ENCODE measurements around the gene TMEM198. TPM values are rescaled to one million over a fixed set of nuclear protein-coding genes. Genes with fewer than 3 reads are reported as not detected.

TMEM198 gene
- total and polyA plus RNA-seq, 9 of the 15 experiments (the other 6 are each of a cell fraction or from before 2014, with no cell fraction given): 0.03 to 3.8 (median 1.0) TPM

DNA sequence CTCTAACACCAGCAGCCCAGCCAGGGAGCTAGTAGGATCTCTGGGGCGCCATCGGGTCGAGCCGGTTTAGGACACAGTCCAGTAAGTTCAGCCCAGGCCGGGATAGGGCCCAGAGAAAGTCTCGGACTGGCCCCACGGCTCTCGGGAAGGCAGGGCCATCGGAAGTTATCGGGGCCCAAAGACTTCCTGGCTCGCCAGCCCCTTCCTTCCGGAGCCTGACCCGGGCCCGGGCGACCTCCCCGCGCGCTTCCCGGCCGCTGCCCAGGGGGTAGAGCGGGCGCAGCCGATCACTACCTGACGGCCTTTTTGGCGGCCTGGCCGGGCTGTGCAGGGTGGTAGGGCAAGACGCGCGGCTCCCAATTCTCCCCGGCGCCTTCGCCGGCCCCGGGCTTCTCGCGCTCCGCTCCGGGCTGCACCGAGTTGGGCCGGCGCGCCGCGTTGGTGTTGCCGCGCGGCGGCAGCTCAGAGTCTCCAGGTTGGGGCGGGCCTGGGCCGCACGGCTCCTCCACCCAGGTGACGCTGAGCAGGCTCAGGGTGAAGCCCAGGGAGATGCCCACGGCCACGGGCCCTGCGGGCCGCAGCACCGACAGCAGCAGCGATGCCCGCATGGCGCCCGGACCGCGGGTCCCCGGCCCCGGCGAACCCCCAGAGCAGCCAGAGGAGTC, 765 bp upstream of the TMEM198 start (continued):
- TF ChIP-seq TCFL5 (CRISPR knock-in tag; conservative IDR thresholded peaks at IDR 0.05) (no peak), SREBF1 (IDR thresholded peaks at IDR 0.05; ENCODE audit: borderline replicate concordance, low read depth, low read length) (no peak), SMC3 (conservative IDR thresholded peaks at IDR 0.05; ENCODE audit: insufficient read depth, low read depth, low read length) (no peak), ZNF121 (CRISPR knock-in tag; conservative IDR thresholded peaks at IDR 0.05) (no peak), POLR2A (conservative IDR thresholded peaks at IDR 0.05) (0 out of 2 replicates have a peak, but pooled peaks have one; percentile 45), HNRNPL (IDR thresholded peaks at IDR 0.05; ENCODE audit: low read depth, low read length) (peak; percentile 40), MCM5 (IDR thresholded peaks at IDR 0.05; ENCODE audit: low read depth) (no peak), CHD1 (IDR thresholded peaks at IDR 0.05; ENCODE audit: low read length) (peak; percentile 72), U2AF1 (optimal IDR thresholded peaks at IDR 0.05; ENCODE audit: low read depth, low read length) (no peak), SUPT5H (IDR thresholded peaks at IDR 0.05) (0 out of 2 replicates have a peak, but pooled peaks have one; percentile 16), RBM34 (IDR thresholded peaks at IDR 0.05; ENCODE audit: borderline replicate concordance, insufficient read depth, low read length) (0 out of 2 replicates have a peak, but pooled peaks have one; percentile 50), PHF8 (IDR thresholded peaks at IDR 0.05; ENCODE audit: borderline replicate concordance, low read length) (peak; percentile 57; the same call in 1 of the 2 replicates)
- TF ChIP-seq, protein P1, sequence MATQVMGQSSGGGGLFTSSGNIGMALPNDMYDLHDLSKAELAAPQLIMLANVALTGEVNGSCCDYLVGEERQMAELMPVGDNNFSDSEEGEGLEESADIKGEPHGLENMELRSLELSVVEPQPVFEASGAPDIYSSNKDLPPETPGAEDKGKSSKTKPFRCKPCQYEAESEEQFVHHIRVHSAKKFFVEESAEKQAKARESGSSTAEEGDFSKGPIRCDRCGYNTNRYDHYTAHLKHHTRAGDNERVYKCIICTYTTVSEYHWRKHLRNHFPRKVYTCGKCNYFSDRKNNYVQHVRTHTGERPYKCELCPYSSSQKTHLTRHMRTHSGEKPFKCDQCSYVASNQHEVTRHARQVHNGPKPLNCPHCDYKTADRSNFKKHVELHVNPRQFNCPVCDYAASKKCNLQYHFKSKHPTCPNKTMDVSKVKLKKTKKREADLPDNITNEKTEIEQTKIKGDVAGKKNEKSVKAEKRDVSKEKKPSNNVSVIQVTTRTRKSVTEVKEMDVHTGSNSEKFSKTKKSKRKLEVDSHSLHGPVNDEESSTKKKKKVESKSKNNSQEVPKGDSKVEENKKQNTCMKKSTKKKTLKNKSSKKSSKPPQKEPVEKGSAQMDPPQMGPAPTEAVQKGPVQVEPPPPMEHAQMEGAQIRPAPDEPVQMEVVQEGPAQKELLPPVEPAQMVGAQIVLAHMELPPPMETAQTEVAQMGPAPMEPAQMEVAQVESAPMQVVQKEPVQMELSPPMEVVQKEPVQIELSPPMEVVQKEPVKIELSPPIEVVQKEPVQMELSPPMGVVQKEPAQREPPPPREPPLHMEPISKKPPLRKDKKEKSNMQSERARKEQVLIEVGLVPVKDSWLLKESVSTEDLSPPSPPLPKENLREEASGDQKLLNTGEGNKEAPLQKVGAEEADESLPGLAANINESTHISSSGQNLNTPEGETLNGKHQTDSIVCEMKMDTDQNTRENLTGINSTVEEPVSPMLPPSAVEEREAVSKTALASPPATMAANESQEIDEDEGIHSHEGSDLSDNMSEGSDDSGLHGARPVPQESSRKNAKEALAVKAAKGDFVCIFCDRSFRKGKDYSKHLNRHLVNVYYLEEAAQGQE (IDR thresholded peaks at IDR 0.05; ENCODE audit: borderline replicate concordance): no peak
- TF ChIP-seq, protein P1 (CRISPR knock-in tag; IDR thresholded peaks at IDR 0.05; ENCODE audit: low read depth): peak; percentile 37; the same call in 1 of the 2 replicates
- TF ChIP-seq, protein P2, sequence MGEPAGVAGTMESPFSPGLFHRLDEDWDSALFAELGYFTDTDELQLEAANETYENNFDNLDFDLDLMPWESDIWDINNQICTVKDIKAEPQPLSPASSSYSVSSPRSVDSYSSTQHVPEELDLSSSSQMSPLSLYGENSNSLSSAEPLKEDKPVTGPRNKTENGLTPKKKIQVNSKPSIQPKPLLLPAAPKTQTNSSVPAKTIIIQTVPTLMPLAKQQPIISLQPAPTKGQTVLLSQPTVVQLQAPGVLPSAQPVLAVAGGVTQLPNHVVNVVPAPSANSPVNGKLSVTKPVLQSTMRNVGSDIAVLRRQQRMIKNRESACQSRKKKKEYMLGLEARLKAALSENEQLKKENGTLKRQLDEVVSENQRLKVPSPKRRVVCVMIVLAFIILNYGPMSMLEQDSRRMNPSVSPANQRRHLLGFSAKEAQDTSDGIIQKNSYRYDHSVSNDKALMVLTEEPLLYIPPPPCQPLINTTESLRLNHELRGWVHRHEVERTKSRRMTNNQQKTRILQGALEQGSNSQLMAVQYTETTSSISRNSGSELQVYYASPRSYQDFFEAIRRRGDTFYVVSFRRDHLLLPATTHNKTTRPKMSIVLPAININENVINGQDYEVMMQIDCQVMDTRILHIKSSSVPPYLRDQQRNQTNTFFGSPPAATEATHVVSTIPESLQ (CRISPR knock-in tag; IDR thresholded peaks at IDR 0.05): 0 out of 2 replicates have a peak, but pooled peaks have one; percentile 74
- TF ChIP-seq, protein P3, sequence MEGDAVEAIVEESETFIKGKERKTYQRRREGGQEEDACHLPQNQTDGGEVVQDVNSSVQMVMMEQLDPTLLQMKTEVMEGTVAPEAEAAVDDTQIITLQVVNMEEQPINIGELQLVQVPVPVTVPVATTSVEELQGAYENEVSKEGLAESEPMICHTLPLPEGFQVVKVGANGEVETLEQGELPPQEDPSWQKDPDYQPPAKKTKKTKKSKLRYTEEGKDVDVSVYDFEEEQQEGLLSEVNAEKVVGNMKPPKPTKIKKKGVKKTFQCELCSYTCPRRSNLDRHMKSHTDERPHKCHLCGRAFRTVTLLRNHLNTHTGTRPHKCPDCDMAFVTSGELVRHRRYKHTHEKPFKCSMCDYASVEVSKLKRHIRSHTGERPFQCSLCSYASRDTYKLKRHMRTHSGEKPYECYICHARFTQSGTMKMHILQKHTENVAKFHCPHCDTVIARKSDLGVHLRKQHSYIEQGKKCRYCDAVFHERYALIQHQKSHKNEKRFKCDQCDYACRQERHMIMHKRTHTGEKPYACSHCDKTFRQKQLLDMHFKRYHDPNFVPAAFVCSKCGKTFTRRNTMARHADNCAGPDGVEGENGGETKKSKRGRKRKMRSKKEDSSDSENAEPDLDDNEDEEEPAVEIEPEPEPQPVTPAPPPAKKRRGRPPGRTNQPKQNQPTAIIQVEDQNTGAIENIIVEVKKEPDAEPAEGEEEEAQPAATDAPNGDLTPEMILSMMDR (IDR thresholded peaks at IDR 0.05 in 2 of 3, conservative IDR thresholded peaks at IDR 0.05 in 1 of 3; ENCODE audit: insufficient read depth in 2 of 3, low read depth in 1 of 3, low read length in 3 of 3): peak in 1 of 3 experiments; percentile 5; a peak in 1 of 6 replicates

All from K562 (cell line).